Stomach (tissue), 4 donors: Measurements from ENCODE around the gene SEPTIN5.

Source experiments
- EP300 ChIP-seq: sonication (generic); formaldehyde crosslinking; IDR thresholded peaks from one replicate; pipeline ENCODE4 v1.6.1; 2017; ENCODE audit warnings: antibody characterized with exemption
- POLR2A ChIP-seq, 4 donors: fragments of 450-650 bp; IDR thresholded peaks; one replicate each; pipeline ENCODE4 v1.6.1; 2016; ENCODE audit warnings: antibody characterized with exemption in 4 of 4, control low read depth in 2 of 4, mild to moderate bottlenecking in 1 of 4, moderate library complexity in 1 of 4
- POLR2AphosphoS5 ChIP-seq, 3 donors: sonication (generic); formaldehyde crosslinking; IDR thresholded peaks; one replicate each; pipeline ENCODE4 v1.6.1; 2016; ENCODE audit warnings: antibody characterized with exemption in 3 of 3
- TF ChIP-seq, protein P1 (sequence below), 7 experiments: fragments of 450-650 bp in 4 of 7; fragments of 200-600 bp in 3 of 7; sonication (generic) in 3 of 7; IDR thresholded peaks; one replicate each; pipeline ENCODE4 v1.5.1; 2016 to 2019; ENCODE audit warnings: antibody characterized with exemption in 7 of 7, control low read depth in 2 of 7, mild to moderate bottlenecking in 1 of 7

GRCh38 chr22:19733755-19734154 lies 19.5 kb downstream of the SEPTIN5 start:
- TF ChIP-seq, protein P1, sequence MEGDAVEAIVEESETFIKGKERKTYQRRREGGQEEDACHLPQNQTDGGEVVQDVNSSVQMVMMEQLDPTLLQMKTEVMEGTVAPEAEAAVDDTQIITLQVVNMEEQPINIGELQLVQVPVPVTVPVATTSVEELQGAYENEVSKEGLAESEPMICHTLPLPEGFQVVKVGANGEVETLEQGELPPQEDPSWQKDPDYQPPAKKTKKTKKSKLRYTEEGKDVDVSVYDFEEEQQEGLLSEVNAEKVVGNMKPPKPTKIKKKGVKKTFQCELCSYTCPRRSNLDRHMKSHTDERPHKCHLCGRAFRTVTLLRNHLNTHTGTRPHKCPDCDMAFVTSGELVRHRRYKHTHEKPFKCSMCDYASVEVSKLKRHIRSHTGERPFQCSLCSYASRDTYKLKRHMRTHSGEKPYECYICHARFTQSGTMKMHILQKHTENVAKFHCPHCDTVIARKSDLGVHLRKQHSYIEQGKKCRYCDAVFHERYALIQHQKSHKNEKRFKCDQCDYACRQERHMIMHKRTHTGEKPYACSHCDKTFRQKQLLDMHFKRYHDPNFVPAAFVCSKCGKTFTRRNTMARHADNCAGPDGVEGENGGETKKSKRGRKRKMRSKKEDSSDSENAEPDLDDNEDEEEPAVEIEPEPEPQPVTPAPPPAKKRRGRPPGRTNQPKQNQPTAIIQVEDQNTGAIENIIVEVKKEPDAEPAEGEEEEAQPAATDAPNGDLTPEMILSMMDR (IDR thresholded peaks at IDR 0.05): no peak
- TF ChIP-seq POLR2AphosphoS5 (IDR thresholded peaks at IDR 0.05): no peak
- TF ChIP-seq POLR2A (IDR thresholded peaks at IDR 0.05): no peak
- no peak for TF ChIP-seq EP300
